H1 (cell line): Measurements from ENCODE around the gene FHIT. TPM values are rescaled to one million over a fixed set of nuclear protein-coding genes. Genes with fewer than 3 reads are reported as not detected.

Source experiments
- JUND ChIP-seq: IDR thresholded peaks from 2 replicates; pipeline ENCODE4 v1.6.1; 2011; ENCODE audit warnings: mild to moderate bottlenecking, improper control_type of control experiment, low read length
- NRF1 ChIP-seq: IDR thresholded peaks from 2 replicates; pipeline ENCODE4 v1.6.1; 2011; ENCODE audit warnings: mild to moderate bottlenecking, low read depth, low read length, improper control_type of control experiment
- POU5F1 ChIP-seq: IDR thresholded peaks from 2 replicates; pipeline ENCODE4 v1.6.1; 2011; ENCODE audit warnings: low read depth, mild to moderate bottlenecking, low read length, moderate library complexity
- SIRT6 ChIP-seq: IDR thresholded peaks from one replicate; pipeline ENCODE4 v1.7.1; 2012; ENCODE audit warnings: low read length, inconsistent platforms
- polyA plus RNA-seq, 7 experiments: library from polyadenylated mRNA; depleted of rRNA in 3 of 7; stranded (reverse) in 5 of 7; unstranded in 2 of 7; fragments of >200 nt in 5 of 7; fragments of 200-250 nt in 2 of 7; gene quantifications; 1 replicate in 5 of 7; 2 replicates in 1 of 7; 4 replicates in 1 of 7; pipeline versions ENCODE4 v1.2.1 to v1.2.3, GENCODE V29; 2011 to 2013; ENCODE audit warnings: missing spikeins in 2 of 7, mixed read lengths in 2 of 7
- total RNA-seq: library from RNA; stranded (reverse); fragmentation: NEBNext Ultra II Directional; extraction: Animal tissue kit (Norgen Biotek cat#: 25700); gene quantifications from 2 replicates; pipeline ENCODE4 v1.2.1, GENCODE V29; 2021

The FHIT gene
- total and polyA plus RNA-seq, 2 of the 8 experiments (the other 6 are each of a cell fraction or from before 2014, with no cell fraction given): 1.2 to 3.2 TPM

DNA sequence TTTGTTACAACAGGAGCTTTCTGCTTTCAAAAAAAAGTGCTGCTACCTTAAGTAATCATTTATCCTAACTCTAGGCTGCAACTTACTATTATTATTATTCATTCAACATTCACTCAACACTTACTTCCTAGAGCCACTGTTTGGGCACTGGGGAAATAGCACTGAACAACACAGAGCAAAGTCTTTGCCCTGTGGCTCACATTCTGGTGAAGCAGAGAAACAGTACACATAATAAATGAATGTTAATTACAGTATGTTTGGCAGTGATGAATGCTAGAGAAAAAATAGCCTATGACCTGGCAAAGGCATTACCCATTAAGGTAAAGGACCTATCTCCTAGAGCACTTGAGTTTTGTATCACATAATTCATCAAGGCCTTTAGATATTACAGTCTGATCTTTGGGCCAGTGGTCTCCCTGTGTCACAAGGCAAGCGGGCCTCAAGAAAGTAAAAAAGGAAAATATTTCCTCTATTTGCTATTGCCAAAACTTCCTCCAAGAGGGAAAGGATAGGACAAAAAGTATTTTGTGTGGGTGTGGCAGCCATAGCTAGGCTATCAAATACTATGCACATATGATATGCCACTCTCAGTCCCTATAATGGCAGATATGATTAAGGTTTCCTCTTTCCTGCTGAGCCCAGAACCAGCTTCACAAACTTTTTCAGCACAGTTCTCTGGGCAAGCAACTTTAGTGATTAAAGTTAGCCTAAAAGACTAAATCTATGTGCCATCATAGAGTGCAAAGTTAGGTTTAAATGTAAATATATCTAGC, 142.8 kb downstream of the FHIT start (continued):
- TF ChIP-seq NRF1: no peak
- TF ChIP-seq JUND: no peak
- no peak for TF ChIP-seq POU5F1
- no peak for TF ChIP-seq SIRT6
